ENCODE results near the gene TP53BP2. TPM values are rescaled to one million over a fixed set of nuclear protein-coding genes. Genes with fewer than 3 reads are reported as not detected.
A peak's percentile ranks its signal among the peaks of the same experiment; 100 is the strongest.

Gene TP53BP2
- total RNA-seq, 2 donors from 2014 or later = 26.8 to 29.3 TPM

GRCh38 chr1:223750730-223751570 lies 94.8 kb downstream of the TP53BP2 start:
- TF ChIP-seq CTCF (IDR thresholded peaks at IDR 0.05) = no peak
- peaks cover 74% of the 10 kb centered on the region for H3K36me3 ChIP-seq
- no peak for DNase-seq (ENCODE audit: low spot score)
- no peaks in the 10 kb centered on the region for H3K27me3 ChIP-seq
- no peak overlapping the region for H3K27ac ChIP-seq
- H3K9me3 ChIP-seq = no peaks in the 10 kb centered on the region
- no peak overlapping the region for H3K4me3 ChIP-seq
- peaks cover 0 to 25% of the 10 kb centered on the region in 2 donors for H3K4me1 ChIP-seq

DNA sequence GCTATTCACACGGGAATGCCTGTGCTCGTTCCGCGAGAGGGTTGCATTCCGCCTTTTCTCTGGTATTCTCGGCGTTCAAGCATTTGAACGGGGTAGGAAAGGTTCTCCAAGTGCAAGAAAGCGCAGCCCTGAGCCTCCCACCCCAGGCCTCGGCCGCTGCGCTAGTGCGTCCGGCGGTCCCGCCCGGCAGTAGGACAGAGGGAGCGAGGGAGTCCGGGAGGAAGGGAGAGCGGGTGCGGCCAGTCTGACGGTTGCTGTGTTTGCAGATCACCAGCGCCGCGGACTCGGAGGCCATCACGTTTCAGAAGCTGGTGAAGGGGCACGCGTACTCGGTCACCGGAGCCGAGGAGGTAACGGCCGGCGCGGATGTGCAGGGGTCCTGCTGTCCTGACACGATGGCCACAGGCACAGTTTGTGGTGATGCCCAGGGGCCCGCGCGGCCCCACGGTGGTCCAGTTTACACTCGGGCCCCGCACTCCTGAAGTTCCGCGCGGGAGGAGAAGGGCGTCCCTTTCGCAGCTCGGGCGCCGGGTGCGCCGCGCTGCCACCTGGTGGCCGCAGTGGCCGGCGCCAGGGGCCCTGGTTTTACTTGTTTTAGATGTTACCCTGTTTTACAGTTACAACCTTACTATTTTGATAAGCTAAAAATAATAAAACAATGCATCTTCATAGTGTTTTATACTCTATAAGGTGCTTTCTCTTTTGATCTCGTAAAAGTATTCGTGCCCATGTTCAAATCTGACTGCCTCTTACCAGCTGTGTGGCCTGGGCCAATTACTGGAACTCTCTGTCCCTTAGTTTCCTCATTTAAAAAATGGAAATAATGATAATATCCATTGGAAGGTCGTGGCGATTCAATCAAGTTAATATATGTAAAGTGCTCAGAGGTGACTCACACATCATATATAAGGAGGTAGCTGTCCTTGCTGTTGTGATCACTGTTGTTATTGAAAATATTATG lies 96.7 kb downstream of the TP53BP2 start:
- no peaks in the 10 kb centered on the region for H3K9me3 ChIP-seq
- H3K27me3 ChIP-seq = no peaks in the 10 kb centered on the region
- peak overlapping the region; percentile 39 to 51 for H3K4me3 ChIP-seq
- peaks cover 69% of the 10 kb centered on the region for H3K36me3 ChIP-seq
- peak; percentile 98 for TF ChIP-seq CTCF (IDR thresholded peaks at IDR 0.05)
- H3K4me1 ChIP-seq = peaks cover 0 to 26% of the 10 kb centered on the region in 2 donors
- peak; percentile 85 for DNase-seq (ENCODE audit: low spot score)
- peak overlapping the region; percentile 74 to 77 for H3K27ac ChIP-seq

GRCh38 chr1:223748405-223748772 lies 97.4 kb downstream of the TP53BP2 start:
- peaks cover 0 to 33% of the 10 kb centered on the region in 2 donors for H3K4me1 ChIP-seq
- peak overlapping the region; percentile 74 to 77 for H3K27ac ChIP-seq
- H3K9me3 ChIP-seq = no peaks in the 10 kb centered on the region
- H3K4me3 ChIP-seq = peak overlapping the region; percentile 39 to 51
- no peaks in the 10 kb centered on the region for H3K27me3 ChIP-seq
- no peak for TF ChIP-seq CTCF (IDR thresholded peaks at IDR 0.05)
- DNase-seq (ENCODE audit: low spot score) = no peak
- peaks cover 63% of the 10 kb centered on the region for H3K36me3 ChIP-seq

DNA sequence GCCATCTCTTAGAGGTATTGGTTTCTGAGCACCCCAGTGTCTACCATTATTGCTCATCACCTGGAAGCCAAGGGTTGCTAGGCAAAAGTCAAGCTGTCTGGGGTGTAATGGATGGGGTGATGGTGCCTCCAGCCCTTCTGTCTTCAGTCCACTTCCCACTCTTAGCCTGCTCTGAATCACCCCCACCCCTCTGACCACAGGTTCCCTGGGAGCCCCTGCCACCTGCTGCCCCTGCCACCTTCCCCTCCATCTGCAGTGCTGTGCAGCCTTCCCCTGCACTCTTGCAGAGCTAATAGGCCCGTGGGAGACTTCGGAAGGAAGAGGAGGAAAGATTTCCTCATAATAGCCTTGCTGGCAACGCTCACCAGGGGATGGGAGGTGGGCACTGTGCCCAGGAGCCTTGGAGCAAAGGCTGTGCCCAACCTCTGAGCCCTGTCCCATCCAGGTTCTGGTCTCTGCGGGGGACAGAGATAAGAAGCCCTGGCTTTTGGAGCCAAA lies 97.9 kb downstream of the TP53BP2 start:
- no peak for TF ChIP-seq CTCF (IDR thresholded peaks at IDR 0.05)
- H3K4me3 ChIP-seq = no peak overlapping the region
- H3K4me1 ChIP-seq = peaks cover 0 to 38% of the 10 kb centered on the region in 2 donors
- H3K27ac ChIP-seq = peak overlapping the region; percentile 74 to 77
- H3K27me3 ChIP-seq = no peaks in the 10 kb centered on the region
- DNase-seq (ENCODE audit: low spot score) = no peak
- H3K36me3 ChIP-seq = peaks cover 58% of the 10 kb centered on the region
- H3K9me3 ChIP-seq = no peaks in the 10 kb centered on the region

- Histone ChIP-seq H3K36me3 (peaks cover 36% of the 10 kb centered on the region), H3K9me3 (no peaks in the 10 kb centered on the region), H3K27me3 (no peaks in the 10 kb centered on the region), H3K4me3 (no peak overlapping the region), H3K4me1 (peaks cover 0 to 48% of the 10 kb centered on the region in 2 donors), H3K27ac (no peak overlapping the region)
- DNase-seq (ENCODE audit: low spot score) = no peak
- no peak for TF ChIP-seq CTCF (IDR thresholded peaks at IDR 0.05)
Measured at GRCh38 chr1:223745731-223746130, 100.0 kb downstream of the TP53BP2 start.

All from right atrium auricular region (tissue), 2 donors.